Stimulated activated CD4-positive, alpha-beta T cell treated with anti-CD3 and anti-CD28 coated beads, Interleukin-1b, Interleukin-23, amount 100 ng/mL, for 1 hour (primary cell): ENCODE measurements around the gene DPH1.

Source experiments
- DNase-seq, 2 donors: peaks; one replicate each; pipeline ENCODE4 v3.0.0-alpha.2; 2020; ENCODE audit warnings: low read depth in 2 of 2

The DPH1 gene

DNA sequence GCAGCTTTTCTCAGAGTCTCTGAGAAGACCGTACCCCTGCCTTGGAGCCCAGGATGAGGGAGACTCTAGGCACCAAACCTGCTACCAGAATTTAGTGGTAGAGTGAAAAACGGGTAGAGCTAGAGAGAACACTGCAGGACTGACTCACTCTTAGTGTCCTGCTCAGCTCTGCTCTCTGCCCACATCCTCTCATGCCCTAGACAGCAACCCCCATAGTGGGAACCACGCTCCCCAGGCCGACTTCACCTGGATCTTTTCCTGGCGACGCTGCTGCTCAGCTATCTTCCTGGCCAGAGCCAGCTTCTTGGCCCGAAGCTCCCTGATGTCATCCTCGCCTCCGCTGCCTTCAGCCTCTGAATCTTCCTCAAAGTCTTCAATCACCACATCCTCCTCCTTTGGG lies 51.6 kb downstream of the DPH1 start:
- DNase-seq = no peak

DNA sequence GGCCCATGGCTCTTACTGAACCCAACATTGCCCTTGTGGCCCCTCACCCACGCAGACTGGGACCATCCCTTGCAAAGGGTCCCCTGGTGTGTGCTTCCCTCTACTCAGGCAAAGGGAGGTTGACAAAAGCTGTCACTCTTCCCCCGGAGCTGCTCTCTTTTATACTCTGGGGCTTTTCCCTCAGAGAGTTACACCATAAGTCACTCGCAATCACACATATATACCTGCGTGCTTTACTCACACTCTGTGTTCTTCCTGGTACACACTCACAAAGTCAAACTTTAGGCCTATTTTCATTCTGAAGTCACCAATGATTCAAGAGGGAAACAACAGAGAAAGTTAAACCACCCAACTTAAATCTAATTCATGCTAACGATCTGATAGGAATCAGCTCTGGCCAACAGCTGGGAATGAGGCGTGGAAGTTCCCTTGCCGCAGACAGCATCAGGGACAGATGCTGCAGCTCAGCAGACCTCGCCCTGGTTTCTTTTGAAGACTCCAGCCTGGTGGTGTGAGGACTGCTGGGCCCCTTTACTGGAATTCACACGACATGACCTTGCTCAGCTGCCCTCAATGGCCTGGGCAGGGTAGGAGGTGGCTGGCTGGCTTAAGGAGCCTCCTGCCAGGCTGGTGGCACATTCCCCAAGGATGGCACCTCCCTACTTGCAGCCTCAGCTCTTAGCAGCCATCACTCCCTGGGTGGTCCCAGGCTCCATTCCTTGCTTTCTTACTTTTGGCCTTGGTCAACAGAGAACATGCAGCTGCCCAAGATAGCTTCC lies 52.2 kb downstream of the DPH1 start:
- no peak for DNase-seq

DNA sequence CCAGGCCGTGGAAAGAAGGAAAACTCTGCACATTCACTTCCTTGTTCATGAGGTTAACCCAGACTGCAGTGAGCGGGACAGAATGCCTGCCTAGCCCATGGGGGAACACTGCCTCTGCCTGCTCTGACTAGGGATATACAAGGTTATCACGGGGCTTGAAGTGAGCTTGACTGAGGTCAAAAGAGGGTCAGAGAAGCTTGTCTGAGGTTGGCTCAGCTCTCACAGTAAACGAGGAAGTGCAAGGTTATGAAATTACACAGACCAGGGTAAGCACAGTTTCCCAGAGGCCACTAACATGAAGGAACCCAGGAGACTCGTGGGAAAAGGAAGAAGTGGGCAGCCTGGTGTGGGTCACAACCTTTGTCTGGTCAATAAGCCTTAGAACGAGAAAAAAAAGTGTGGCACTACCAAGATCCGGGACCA lies 53.7 kb downstream of the DPH1 start:
- DNase-seq = no peak

DNA sequence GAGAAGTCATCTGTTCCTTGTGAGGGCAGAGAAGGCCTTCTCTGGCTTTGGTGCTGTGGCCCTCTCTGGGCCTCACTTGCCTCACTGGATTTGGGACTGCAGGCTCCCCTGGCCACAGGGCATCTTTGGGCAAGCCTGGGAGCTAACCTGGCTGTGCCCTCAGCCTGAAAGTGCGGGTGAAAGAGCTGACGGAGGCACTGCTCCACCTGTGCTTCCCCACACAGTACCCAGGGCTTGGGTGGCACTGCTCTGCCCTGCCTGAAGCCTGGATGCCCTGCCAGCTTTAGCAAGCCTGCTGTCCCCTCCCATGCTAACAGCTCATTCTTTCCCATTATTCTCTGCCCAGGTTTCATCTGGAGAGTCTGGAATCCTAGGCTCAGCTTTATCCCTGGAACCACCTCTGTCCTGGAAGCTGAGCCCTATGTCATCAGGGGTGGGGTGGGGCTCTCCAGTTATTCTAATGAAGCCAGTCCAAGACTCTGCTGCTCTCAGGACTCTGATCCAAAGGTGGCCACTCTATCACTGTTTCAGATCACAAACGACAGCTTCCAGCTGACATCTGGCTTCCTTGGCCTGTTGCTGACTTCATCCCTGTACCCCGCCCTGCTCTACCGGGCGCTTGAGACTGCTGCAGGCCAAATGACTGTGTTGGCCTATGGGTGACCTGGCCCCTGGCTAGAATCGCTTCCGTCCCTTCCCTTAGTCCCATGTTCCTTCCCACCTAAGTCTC lies 54.2 kb downstream of the DPH1 start:
- DNase-seq = no peak

DNA sequence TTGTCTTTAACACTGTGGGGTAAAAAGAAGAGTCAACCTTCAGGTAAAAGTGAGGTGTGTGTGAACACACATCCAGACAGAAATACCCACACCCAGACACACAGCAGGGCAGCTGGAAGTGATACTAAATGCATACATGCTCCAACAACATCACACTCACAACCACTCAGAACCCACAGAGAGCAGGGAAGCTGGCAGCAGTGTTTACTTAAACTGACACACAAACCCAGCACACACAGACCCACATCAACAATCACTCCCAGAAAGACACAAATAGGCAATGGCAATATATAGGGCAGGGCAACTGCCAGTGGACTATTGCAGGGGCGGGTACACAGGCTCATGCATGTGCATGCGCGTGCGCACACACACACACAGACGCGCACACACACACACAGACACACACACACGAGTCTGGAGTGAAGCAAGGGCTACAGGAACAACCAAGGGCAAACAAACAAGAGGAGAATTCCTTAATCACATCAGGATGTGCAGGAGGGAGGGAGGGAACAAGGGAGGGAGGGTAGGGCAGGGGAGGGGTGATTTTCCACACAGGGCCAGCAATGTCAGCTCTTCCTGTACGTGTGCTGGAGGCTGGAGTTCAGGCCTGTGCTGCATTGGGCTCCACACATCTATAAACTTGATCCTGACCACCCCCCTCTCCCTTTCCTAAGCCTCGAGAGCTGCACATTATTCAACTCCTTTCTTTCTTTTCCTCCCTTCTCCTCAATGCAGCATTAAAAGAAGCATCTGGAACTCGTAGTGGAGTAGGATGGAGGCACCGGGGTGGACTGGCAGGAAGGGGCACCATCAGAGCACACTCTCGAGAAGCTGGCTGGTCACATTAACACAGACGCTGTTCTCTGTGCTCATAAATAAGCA lies 55.1 kb downstream of the DPH1 start:
- no peak for DNase-seq

DNA sequence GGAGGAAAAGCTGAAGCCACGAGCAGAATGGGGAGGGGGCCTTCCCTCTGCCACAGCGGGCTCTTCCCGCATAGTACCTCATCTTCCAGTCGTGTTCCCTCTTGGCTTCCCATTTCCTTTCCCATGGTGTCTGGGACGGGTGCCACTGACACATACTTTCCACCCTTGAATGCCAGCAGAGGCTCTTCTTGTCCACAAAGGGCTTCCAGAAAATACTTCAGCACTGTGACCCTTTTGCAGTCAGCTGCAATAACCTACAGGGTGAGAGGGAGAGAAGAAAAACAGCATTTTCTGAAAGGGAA lies 55.6 kb downstream of the DPH1 start:
- DNase-seq = no peak

DNA sequence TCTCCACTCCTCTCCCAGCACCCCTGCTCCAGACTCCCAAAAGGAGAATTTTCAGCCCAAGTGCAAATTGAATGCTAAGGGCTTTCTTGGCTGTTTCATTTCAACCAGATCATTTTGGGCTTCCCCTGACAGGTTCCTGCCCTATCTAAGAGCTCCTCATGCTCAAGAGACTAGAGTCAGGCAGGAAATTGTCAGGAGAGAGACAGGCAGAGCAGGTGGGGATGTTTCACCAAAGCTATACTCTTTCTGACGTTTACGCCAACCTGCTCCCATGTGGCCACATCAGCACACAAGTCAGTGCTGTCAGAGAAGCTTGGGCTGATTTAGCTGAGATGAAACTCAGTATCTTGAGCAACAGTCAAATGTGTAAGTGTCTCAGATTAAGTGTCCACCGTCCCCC lies 56.4 kb downstream of the DPH1 start:
- no peak for DNase-seq

DNA sequence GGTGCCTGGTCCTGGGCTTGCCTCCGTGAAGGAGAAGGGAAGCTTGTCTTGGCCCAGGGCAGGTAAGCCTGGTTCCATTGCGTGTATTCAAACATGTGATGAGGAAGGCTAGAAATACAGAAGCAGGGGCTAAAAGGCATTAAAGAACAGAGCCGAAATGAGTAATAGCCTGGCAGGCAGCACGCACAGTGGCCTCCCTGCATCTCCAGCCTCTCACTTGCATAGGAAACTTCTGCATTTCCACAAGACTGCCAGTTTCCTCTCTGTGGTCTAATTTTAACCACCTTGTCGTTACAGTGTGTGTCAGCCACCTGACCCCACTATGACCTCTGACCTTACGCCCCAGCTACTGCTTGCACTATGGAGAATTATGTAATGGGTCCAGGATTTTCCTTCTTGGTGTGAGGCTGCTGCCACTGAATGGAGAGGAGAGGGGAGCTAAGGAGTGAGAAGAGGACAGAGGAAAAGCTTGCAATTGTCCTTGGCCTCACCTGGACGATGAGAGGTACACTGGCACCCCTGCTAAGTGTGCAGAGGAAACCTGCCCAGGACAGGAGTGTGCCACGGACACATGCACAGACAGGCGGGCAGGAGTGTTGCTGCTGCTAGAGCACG lies 57.8 kb downstream of the DPH1 start:
- DNase-seq = no peak

DNA sequence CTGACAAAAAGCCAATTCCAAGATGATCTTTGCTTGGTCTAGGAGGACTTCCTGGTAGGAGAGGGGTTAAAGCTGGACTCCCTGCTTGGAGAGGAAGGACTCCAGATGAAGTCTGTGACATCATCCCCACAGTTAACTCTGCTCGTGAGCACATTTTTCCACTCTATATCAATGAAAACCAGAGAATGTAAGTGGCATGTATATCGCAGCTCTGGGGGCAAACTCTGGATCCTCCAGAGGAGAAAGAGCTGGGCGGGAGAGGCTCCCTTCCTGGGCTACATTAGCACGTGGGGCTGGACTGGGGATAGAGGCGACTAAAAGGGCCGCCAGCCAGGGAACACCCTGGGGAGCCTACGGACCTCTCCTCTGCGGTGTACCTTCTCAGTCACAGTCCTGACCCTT lies 59.1 kb downstream of the DPH1 start:
- no peak for DNase-seq

DNA sequence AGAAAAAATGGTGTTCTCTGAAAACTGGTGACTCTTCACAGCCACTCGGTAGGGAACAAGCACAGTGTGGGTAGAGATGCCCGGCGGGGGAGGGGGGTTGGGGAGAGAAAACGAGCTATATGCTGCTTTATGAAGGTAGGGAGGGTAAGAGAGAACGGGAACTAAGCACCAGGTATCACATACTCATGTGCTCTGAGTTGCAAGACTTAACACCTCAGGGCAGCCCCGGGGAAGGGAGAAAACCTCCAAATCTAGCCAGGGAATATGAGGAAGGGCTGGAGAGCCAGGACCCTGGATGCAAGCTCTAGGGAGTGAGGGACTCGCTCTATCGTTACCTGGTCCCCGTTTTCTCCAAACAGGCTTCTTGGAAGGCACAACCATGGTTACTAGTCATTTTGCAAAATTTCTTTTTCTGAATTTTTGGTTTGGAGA lies 60.3 kb downstream of the DPH1 start:
- DNase-seq = no peak

DNA sequence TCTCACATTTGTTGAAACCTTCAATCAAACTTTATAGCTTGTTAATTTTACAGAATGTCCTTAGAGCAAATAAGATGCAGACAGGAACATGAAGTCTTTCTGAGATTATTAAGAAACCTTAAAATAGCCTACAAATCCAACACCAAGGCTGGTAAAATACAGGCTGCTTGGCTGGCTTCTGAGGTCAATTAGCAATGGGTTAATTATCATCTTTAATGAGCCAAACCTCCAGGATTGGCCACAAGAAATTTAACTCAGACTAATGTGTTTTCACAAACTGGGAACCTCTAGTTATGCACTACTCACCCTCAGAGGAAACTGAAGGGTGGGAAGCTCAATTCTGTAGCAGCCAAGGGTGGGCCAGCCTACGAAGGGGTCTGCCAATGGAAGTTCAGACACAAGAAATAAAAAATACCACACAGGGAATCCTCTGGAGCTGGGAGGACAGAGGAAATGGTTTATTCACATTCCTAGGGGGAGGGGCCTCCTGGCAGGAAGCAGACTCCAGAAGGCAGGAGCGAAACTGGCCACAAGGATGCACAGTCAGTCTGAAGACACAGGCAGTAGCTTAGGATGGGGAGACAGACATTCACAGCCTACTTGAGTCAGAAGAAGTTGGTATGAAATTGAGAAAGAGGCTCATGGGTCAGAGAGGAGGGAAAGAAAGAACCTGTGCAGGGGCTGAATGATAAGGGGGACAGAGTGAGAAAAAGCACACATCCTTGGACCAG lies 61.0 kb downstream of the DPH1 start:
- DNase-seq = no peak

DNA sequence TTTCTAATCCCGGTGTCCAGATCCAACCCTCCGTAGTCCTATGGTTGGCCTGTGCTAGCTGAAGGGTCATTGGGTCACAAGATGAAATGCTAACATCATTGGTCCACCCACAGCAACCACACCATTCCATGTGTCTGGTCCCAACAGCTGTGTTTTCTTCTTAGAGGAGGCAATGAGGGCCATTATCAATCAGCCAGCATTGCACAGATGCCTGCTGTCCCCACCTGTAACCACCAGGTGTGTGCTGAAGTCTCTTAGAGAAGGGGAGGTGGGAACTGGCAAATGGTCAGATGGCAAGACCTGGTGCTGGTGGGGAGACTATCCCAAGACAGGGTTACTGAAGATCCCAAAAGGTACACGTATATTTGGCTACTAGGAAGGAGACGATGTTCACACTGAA lies 62.3 kb downstream of the DPH1 start:
- no peak for DNase-seq

DNA sequence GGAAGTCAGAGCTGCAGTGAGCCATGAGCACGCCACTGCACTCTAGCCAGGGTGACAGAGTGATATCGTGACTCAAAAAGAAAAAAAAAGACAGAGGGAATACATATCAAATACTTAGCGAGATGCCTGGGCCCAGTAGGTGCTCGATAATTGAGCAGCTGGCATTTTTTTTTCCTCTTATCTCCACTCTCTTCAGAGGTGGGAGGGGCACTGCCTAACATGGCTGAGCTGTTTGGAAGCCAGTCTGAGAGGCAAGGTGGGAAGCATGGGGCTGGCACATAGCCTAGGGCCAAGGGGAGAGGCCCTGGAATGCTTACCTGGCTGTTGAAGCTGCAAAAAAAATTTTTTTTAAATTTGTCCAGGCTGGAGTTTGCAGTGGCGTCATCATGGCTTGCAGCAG lies 63.4 kb downstream of the DPH1 start:
- no peak for DNase-seq
